Karpas-422 (cell line): ENCODE results near the gene RSU1. TPM values are rescaled to one million over a fixed set of nuclear protein-coding genes. Genes with fewer than 3 reads are reported as not detected.

Source experiments
- DNase-seq: peaks from one replicate; pipeline ENCODE4 v3.0.0-alpha.2; 2015
- H2AFZ ChIP-seq: fragments of 200-600 bp; sonication (generic); 2 replicates; pipeline ENCODE4 v1.6.1; 2014; ENCODE audit warnings: antibody characterized with exemption, low read length, mixed read lengths
- H3K27ac ChIP-seq: fragments of 200-600 bp; sonication (generic); 2 replicates; pipeline ENCODE4 v1.5.1; 2014; ENCODE audit warnings: mild to moderate bottlenecking, low read length, moderate library complexity
- H3K27me3 ChIP-seq: fragments of 200-600 bp; sonication (generic); 2 replicates; pipeline ENCODE4 v1.6.1; 2014; ENCODE audit warnings: low read length, mixed read lengths
- H3K36me3 ChIP-seq: fragments of 200-600 bp; sonication (generic); 2 replicates; pipeline ENCODE4 v1.6.1; 2014; ENCODE audit warnings: low read length, mixed read lengths; ENCODE audit not compliant: insufficient read depth
- H3K4me1 ChIP-seq: fragments of 200-600 bp; sonication (generic); 2 replicates; pipeline ENCODE4 v1.6.1; 2014; ENCODE audit warnings: mild to moderate bottlenecking, low read length, mixed read lengths
- H3K4me2 ChIP-seq: fragments of 200-600 bp; sonication (generic); 2 replicates; pipeline ENCODE4 v1.6.1; 2014; ENCODE audit warnings: low read length, low read depth, mild to moderate bottlenecking; ENCODE audit not compliant: poor library complexity, severe bottlenecking
- H3K4me3 ChIP-seq: fragments of 200-600 bp; sonication (generic); 2 replicates; pipeline ENCODE4 v1.5.1; 2014; ENCODE audit warnings: mild to moderate bottlenecking, antibody characterized with exemption, low read length, mixed read lengths
- H3K79me2 ChIP-seq: fragments of 200-600 bp; sonication (generic); 2 replicates; pipeline ENCODE4 v1.6.1; 2014; ENCODE audit warnings: mild to moderate bottlenecking, low read length, mixed read lengths
- H3K9ac ChIP-seq: fragments of 200-600 bp; sonication (generic); 2 replicates; pipeline ENCODE4 v1.6.0; 2014; ENCODE audit warnings: low read length
- H3K9me2 ChIP-seq: fragments of 200-600 bp; sonication (generic), shearing (Covaris generic); replicated peaks from 2 replicates; pipeline ENCODE4 v1.6.0; 2014; ENCODE audit warnings: mild to moderate bottlenecking, low read length, moderate library complexity; ENCODE audit not compliant: insufficient read depth
- H3K9me3 ChIP-seq: fragments of 300-700, 200-600 bp; sonication (generic); 2 replicates; pipeline ENCODE4 v1.6.1; 2014; ENCODE audit warnings: low read length, mixed read lengths
- H4K20me1 ChIP-seq: fragments of 200-600 bp; sonication (generic); 2 replicates; pipeline ENCODE4 v1.6.1; 2014; ENCODE audit warnings: mild to moderate bottlenecking, antibody characterized with exemption, low read length, low read depth; ENCODE audit not compliant: insufficient read depth
- total RNA-seq: library from RNA; depleted of rRNA; stranded (reverse); fragments of >200 nt; shearing (Covaris generic); gene quantifications from 2 replicates; pipeline ENCODE4 v1.2.3, GENCODE V29; 2014; ENCODE audit warnings: low replicate concordance

The RSU1 gene
- total RNA-seq, 1 experiment from 2014 or later: 83.9 TPM

- Histone ChIP-seq H3K4me2 (no peak overlapping the region), H3K4me1 (no peaks in the 10 kb centered on the region), H3K9ac (no peak overlapping the region), H3K27me3 (no peaks in the 10 kb centered on the region), H3K79me2 (no peaks in the 10 kb centered on the region), H3K4me3 (no peak overlapping the region), H2AFZ (no peak overlapping the region), H3K27ac (no peak overlapping the region), H3K36me3 (no peaks in the 10 kb centered on the region), H4K20me1 (no peaks in the 10 kb centered on the region), H3K9me2 (no peaks in the 10 kb centered on the region), H3K9me3 (no peaks in the 10 kb centered on the region)
- no peak for DNase-seq
These were observed 219.6 kb downstream of the RSU1 start for GRCh38 chr10:16597656-16598055.

GRCh38 chr10:16592378-16592777 lies 224.8 kb downstream of the RSU1 start:
- Histone ChIP-seq H3K79me2 (no peaks in the 10 kb centered on the region), H3K4me3 (no peak overlapping the region), H2AFZ (no peak overlapping the region), H3K9ac (no peak overlapping the region), H3K36me3 (no peaks in the 10 kb centered on the region), H3K27ac (no peak overlapping the region), H3K9me2 (no peaks in the 10 kb centered on the region), H4K20me1 (no peaks in the 10 kb centered on the region), H3K9me3 (no peaks in the 10 kb centered on the region), H3K4me2 (no peak overlapping the region), H3K4me1 (no peaks in the 10 kb centered on the region), H3K27me3 (no peaks in the 10 kb centered on the region)
- no peak for DNase-seq

- no peak for DNase-seq
- no peaks in the 10 kb centered on the region for H3K4me1 ChIP-seq
- no peak overlapping the region for H3K27ac ChIP-seq
- no peak overlapping the region for H3K4me3 ChIP-seq
- no peaks in the 10 kb centered on the region for H3K79me2 ChIP-seq
- no peak overlapping the region for H2AFZ ChIP-seq
- H3K27me3 ChIP-seq: no peaks in the 10 kb centered on the region
- H3K9ac ChIP-seq: no peak overlapping the region
- no peaks in the 10 kb centered on the region for H3K9me3 ChIP-seq
- no peaks in the 10 kb centered on the region for H3K36me3 ChIP-seq
- no peaks in the 10 kb centered on the region for H3K9me2 ChIP-seq
- H3K4me2 ChIP-seq: no peak overlapping the region
- no peaks in the 10 kb centered on the region for H4K20me1 ChIP-seq
These were observed 230.7 kb downstream of the RSU1 start for GRCh38 chr10:16586358-16587138.

GRCh38 chr10:16585103-16585502 lies 232.1 kb downstream of the RSU1 start:
- H2AFZ ChIP-seq: no peak overlapping the region
- no peaks in the 10 kb centered on the region for H4K20me1 ChIP-seq
- H3K79me2 ChIP-seq: no peaks in the 10 kb centered on the region
- no peaks in the 10 kb centered on the region for H3K9me2 ChIP-seq
- no peak overlapping the region for H3K4me2 ChIP-seq
- no peak for DNase-seq
- no peak overlapping the region for H3K4me3 ChIP-seq
- no peaks in the 10 kb centered on the region for H3K9me3 ChIP-seq
- H3K27ac ChIP-seq: no peak overlapping the region
- no peaks in the 10 kb centered on the region for H3K36me3 ChIP-seq
- H3K27me3 ChIP-seq: no peaks in the 10 kb centered on the region
- no peaks in the 10 kb centered on the region for H3K4me1 ChIP-seq
- no peak overlapping the region for H3K9ac ChIP-seq

- H4K20me1 ChIP-seq: no peaks in the 10 kb centered on the region
- H3K79me2 ChIP-seq: no peaks in the 10 kb centered on the region
- no peak overlapping the region for H3K4me2 ChIP-seq
- H2AFZ ChIP-seq: no peak overlapping the region
- no peaks in the 10 kb centered on the region for H3K27me3 ChIP-seq
- no peak overlapping the region for H3K9ac ChIP-seq
- no peaks in the 10 kb centered on the region for H3K4me1 ChIP-seq
- H3K9me3 ChIP-seq: no peaks in the 10 kb centered on the region
- H3K9me2 ChIP-seq: no peaks in the 10 kb centered on the region
- H3K4me3 ChIP-seq: no peak overlapping the region
- H3K27ac ChIP-seq: no peak overlapping the region
- H3K36me3 ChIP-seq: no peaks in the 10 kb centered on the region
- no peak for DNase-seq
These were observed 233.8 kb downstream of the RSU1 start for GRCh38 chr10:16583382-16583781.

- H3K9ac ChIP-seq: no peak overlapping the region
- no peaks in the 10 kb centered on the region for H3K9me2 ChIP-seq
- no peaks in the 10 kb centered on the region for H3K4me1 ChIP-seq
- no peaks in the 10 kb centered on the region for H3K27me3 ChIP-seq
- no peak overlapping the region for H3K27ac ChIP-seq
- DNase-seq: no peak
- H3K79me2 ChIP-seq: no peaks in the 10 kb centered on the region
- no peak overlapping the region for H3K4me3 ChIP-seq
- H3K9me3 ChIP-seq: no peaks in the 10 kb centered on the region
- no peaks in the 10 kb centered on the region for H3K36me3 ChIP-seq
- H3K4me2 ChIP-seq: no peak overlapping the region
- H2AFZ ChIP-seq: no peak overlapping the region
- no peaks in the 10 kb centered on the region for H4K20me1 ChIP-seq
These were observed 236.0 kb downstream of the RSU1 start for GRCh38 chr10:16581202-16581601.

- Histone ChIP-seq H3K9me2 (no peaks in the 10 kb centered on the region), H3K79me2 (no peaks in the 10 kb centered on the region), H3K4me2 (peak overlapping the region; percentile 24), H3K9ac (no peak overlapping the region), H3K27ac (no peak overlapping the region), H3K27me3 (no peaks in the 10 kb centered on the region), H3K36me3 (no peaks in the 10 kb centered on the region), H3K9me3 (no peaks in the 10 kb centered on the region), H4K20me1 (no peaks in the 10 kb centered on the region), H3K4me1 (peaks cover 6% of the 10 kb centered on the region), H3K4me3 (no peak overlapping the region), H2AFZ (no peak overlapping the region)
- DNase-seq: no peak
These were observed 246.5 kb downstream of the RSU1 start for GRCh38 chr10:16570731-16571130.

- H3K36me3 ChIP-seq: no peaks in the 10 kb centered on the region
- no peaks in the 10 kb centered on the region for H3K9me3 ChIP-seq
- DNase-seq: no peak
- peaks cover 6% of the 10 kb centered on the region for H3K4me1 ChIP-seq
- H3K27me3 ChIP-seq: no peaks in the 10 kb centered on the region
- no peak overlapping the region for H3K4me2 ChIP-seq
- H3K27ac ChIP-seq: no peak overlapping the region
- H3K9ac ChIP-seq: no peak overlapping the region
- H3K79me2 ChIP-seq: no peaks in the 10 kb centered on the region
- H3K4me3 ChIP-seq: no peak overlapping the region
- H2AFZ ChIP-seq: no peak overlapping the region
- H3K9me2 ChIP-seq: no peaks in the 10 kb centered on the region
- H4K20me1 ChIP-seq: no peaks in the 10 kb centered on the region
These were observed 250.9 kb downstream of the RSU1 start for GRCh38 chr10:16566202-16566805.
